Fibroblast of lung (primary cell): ENCODE results near the gene PCYT1B.

ENCODE experiments used
- CTCF ChIP-seq, 2 donors: IDR thresholded peaks in 1 of 2; conservative IDR thresholded peaks in 1 of 2; 1 replicate in 1 of 2; 2 replicates in 1 of 2; pipeline ENCODE4 v1.5.1; 2011 to 2012; ENCODE audit warnings: low read length in 2 of 2, control low read depth in 1 of 2, inconsistent platforms in 1 of 2, low read depth in 1 of 2, mild to moderate bottlenecking in 1 of 2
- EZH2 ChIP-seq: IDR thresholded peaks from 2 replicates; pipeline ENCODE4 v1.5.1; 2012; ENCODE audit warnings: low read length, control low read depth, mild to moderate bottlenecking; ENCODE audit errors: missing control alignments

- peak in 1 of 2 donors; percentile 35 for TF ChIP-seq CTCF (conservative IDR thresholded peaks at IDR 0.05 in 1 of 2, IDR thresholded peaks at IDR 0.05 in 1 of 2; ENCODE audit: low read depth in 1 of 2, low read length in 2 of 2)
- TF ChIP-seq EZH2: no peak
Measured at GRCh38 chrX:24515447-24515846, 131.7 kb downstream of the PCYT1B start.
